ENCODE data around the gene RPGRIP1. TPM values are rescaled to one million over a fixed set of nuclear protein-coding genes. Genes with fewer than 3 reads are reported as not detected.

RPGRIP1 gene
- total and polyA plus RNA-seq, 8 donors, result 0.08 to 0.31 (median 0.21) TPM; not detected in 3

DNA sequence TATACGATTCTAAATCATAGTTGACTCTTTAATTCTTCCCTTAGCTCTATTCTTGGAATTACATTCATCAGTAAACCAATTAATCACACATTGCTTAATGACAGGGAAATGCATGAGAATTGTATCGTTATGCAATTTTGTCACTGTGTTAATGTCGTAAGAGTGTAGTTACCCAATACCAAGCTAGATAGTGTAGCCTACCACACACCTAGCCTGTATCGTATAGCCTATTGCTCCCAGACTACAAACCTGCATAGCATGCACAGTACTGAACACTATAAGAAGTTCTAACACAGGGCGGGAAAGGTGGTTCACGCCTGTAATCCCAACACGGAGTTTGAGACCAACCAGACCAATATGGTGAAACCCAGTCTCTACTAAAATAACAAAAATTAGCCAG is 35.3 kb upstream of the RPGRIP1 start:
- Histone ChIP-seq H3K36me3 (peaks cover 0 to 10% (median 8%) of the 10 kb centered on the region in 3 donors), H3K4me1 (peaks cover 11 to 68% (median 49%) of the 10 kb centered on the region in 3 donors), H3K9me3 (no peaks in the 10 kb centered on the region), H3K27me3 (no peaks in the 10 kb centered on the region), H3K4me3 (no peak overlapping the region), H3K27ac (no peak overlapping the region)
- 64 to 73% methylated on average over 7 of the region's 7 CpGs for WGBS, 2 donors
- DNase-seq (no peak), ATAC-seq (peak in 3 of 4 donors; percentile 8 to 24 (median 20)), FAIRE-seq (no peak)
- intact Hi-C loops (cut with DNase I), result no loop called here
- TF ChIP-seq, protein P1, sequence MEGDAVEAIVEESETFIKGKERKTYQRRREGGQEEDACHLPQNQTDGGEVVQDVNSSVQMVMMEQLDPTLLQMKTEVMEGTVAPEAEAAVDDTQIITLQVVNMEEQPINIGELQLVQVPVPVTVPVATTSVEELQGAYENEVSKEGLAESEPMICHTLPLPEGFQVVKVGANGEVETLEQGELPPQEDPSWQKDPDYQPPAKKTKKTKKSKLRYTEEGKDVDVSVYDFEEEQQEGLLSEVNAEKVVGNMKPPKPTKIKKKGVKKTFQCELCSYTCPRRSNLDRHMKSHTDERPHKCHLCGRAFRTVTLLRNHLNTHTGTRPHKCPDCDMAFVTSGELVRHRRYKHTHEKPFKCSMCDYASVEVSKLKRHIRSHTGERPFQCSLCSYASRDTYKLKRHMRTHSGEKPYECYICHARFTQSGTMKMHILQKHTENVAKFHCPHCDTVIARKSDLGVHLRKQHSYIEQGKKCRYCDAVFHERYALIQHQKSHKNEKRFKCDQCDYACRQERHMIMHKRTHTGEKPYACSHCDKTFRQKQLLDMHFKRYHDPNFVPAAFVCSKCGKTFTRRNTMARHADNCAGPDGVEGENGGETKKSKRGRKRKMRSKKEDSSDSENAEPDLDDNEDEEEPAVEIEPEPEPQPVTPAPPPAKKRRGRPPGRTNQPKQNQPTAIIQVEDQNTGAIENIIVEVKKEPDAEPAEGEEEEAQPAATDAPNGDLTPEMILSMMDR (IDR thresholded peaks at IDR 0.05), result no peak

DNA sequence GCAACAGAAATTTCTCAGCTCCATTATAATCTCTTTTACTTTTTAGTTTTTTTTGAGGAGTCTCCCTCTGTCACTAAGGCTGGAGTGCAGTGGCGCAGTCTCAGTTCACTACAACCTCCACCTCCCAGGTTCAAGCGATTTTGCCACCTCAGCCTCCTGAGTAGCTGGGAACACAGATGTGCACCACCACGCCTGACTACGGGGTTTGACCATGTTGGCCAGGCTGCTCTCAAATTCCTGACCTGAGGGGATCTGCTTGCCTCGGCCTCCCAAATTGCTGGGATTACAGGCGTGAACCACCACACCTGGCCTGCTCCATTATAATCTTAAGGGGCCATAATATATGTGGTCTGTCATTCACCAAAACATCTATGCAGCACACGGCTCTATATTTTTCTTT is 34.1 kb upstream of the RPGRIP1 start:
- Histone ChIP-seq H3K36me3 (peaks cover 0 to 21% (median 12%) of the 10 kb centered on the region in 3 donors), H3K27me3 (no peaks in the 10 kb centered on the region), H3K27ac (no peak overlapping the region), H3K9me3 (no peaks in the 10 kb centered on the region), H3K4me3 (no peak overlapping the region), H3K4me1 (peaks cover 11 to 62% (median 47%) of the 10 kb centered on the region in 3 donors)
- DNase-seq, result no peak
- TF ChIP-seq, protein P1 (IDR thresholded peaks at IDR 0.05), result no peak
- 88 to 91% methylated on average over 7 of the region's 7 CpGs for WGBS, 2 donors
- no peak for ATAC-seq
- intact Hi-C loops (cut with DNase I), result no loop called here
- no peak for FAIRE-seq

GRCh38 chr14:21248338-21248737 is 31.5 kb upstream of the RPGRIP1 start:
- ATAC-seq (no peak), FAIRE-seq (no peak), DNase-seq (no peak)
- 25 to 48% methylated on average over 1 of the region's 1 CpG for WGBS, 2 donors
- H3K36me3 ChIP-seq, result peaks cover 0 to 24% (median 7%) of the 10 kb centered on the region in 3 donors
- intact Hi-C loops (cut with DNase I), result no loop called here
- peaks cover 11 to 39% (median 36%) of the 10 kb centered on the region in 3 donors for H3K4me1 ChIP-seq
- H3K27me3 ChIP-seq, result no peaks in the 10 kb centered on the region
- H3K9me3 ChIP-seq, result no peaks in the 10 kb centered on the region
- TF ChIP-seq, protein P1 (IDR thresholded peaks at IDR 0.05), result no peak
- no peak overlapping the region for H3K27ac ChIP-seq
- H3K4me3 ChIP-seq, result no peak overlapping the region

- ATAC-seq (no peak), FAIRE-seq (no peak), DNase-seq (no peak)
- Histone ChIP-seq H3K4me3 (no peak overlapping the region), H3K4me1 (peaks cover 11 to 37% (median 36%) of the 10 kb centered on the region in 3 donors), H3K9me3 (no peaks in the 10 kb centered on the region), H3K27ac (no peak overlapping the region), H3K36me3 (peaks cover 0 to 20% (median 7%) of the 10 kb centered on the region in 3 donors), H3K27me3 (no peaks in the 10 kb centered on the region)
- TF ChIP-seq, protein P1 (IDR thresholded peaks at IDR 0.05), result no peak
- intact Hi-C loops (cut with DNase I), result no loop called here
- WGBS, 2 donors, result 77 to 83% methylated on average over 8 of the region's 8 CpGs
Measured at GRCh38 chr14:21248739-21249411, 31.0 kb upstream of the RPGRIP1 start.

DNA sequence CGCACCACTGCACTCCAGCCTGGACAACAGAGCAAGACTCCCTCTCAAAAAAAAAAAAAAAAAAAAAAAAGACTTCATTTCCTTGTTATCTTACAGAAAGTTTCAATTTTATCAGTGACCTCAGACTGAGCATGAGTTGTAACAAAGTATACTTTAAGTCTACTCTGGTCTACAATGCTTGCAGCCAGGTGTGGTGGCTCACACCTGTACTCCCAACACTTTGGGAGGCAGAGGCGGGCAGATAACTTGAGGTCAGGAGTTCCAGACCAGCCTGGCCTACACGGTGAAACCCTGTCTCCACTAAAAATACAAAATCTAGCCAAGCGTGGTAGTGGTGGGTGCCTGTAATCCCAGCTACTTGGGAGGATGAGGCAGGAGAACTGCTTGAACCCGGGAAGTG is 28.7 kb upstream of the RPGRIP1 start:
- WGBS, 2 donors, result 97 to 99% methylated on average over 5 of the region's 5 CpGs
- Histone ChIP-seq H3K27me3 (no peaks in the 10 kb centered on the region), H3K27ac (no peak overlapping the region), H3K36me3 (peaks cover 0 to 20% (median 7%) of the 10 kb centered on the region in 3 donors), H3K4me3 (no peak overlapping the region), H3K9me3 (no peaks in the 10 kb centered on the region), H3K4me1 (peaks cover 9 to 37% (median 36%) of the 10 kb centered on the region in 3 donors)
- TF ChIP-seq, protein P1 (IDR thresholded peaks at IDR 0.05), result no peak
- no peak for FAIRE-seq
- ATAC-seq, result no peak
- no peak for DNase-seq
- intact Hi-C loops (cut with DNase I), result no loop called here

All from pancreas (tissue), 10 donors.